ENCODE data around the gene GSDMA.

- no peak for TF ChIP-seq CTCF (IDR thresholded peaks at IDR 0.05)
- no peak for TF ChIP-seq POLR2A (IDR thresholded peaks at IDR 0.05)
Measured at GRCh38 chr17:39923230-39923629, 39.6 kb upstream of the GSDMA start.
